HL-60 (cell line): ENCODE results near the gene SP3.

Experiments
- DNase-seq, 2 experiments: peaks; one replicate each; pipeline ENCODE4 v3.0.0-alpha.2; 2010 to 2020; ENCODE audit warnings: low read depth in 1 of 2, low spot score in 1 of 2
- H3K27ac ChIP-seq: fragments of 250-450 bp; sonication (Bioruptor Pico); replicated peaks from 2 replicates; pipeline ENCODE4 v1.5.1; 2020; ENCODE audit warnings: mild to moderate bottlenecking, moderate library complexity
- H3K27me3 ChIP-seq: fragments of 250-450 bp; sonication (Bioruptor Pico); 2 replicates; pipeline ENCODE4 v1.5.1; 2021; ENCODE audit warnings: mild to moderate bottlenecking, moderate library complexity; ENCODE audit not compliant: insufficient read depth, poor library complexity, severe bottlenecking
- H3K4me3 ChIP-seq: replicated peaks from 2 replicates; pipeline ENCODE4 v1.5.1; 2011; ENCODE audit warnings: mild to moderate bottlenecking, control low read depth, low read length; ENCODE audit not compliant: insufficient read depth
- GABPA ChIP-seq: IDR thresholded peaks from 2 replicates; pipeline ENCODE4 v1.6.1; 2012; ENCODE audit warnings: low read depth
- POLR2AphosphoS5 ChIP-seq: IDR thresholded peaks from 2 replicates; pipeline ENCODE4 v1.6.1; 2012; ENCODE audit warnings: low read depth
- REST ChIP-seq: IDR thresholded peaks from 2 replicates; pipeline ENCODE4 v1.6.1; 2012; ENCODE audit warnings: low read depth; ENCODE audit not compliant: insufficient replicate concordance
- SPI1 ChIP-seq: IDR thresholded peaks from 2 replicates; pipeline ENCODE4 v1.6.1; 2012; ENCODE audit warnings: low read depth, mild to moderate bottlenecking, borderline replicate concordance
- TF ChIP-seq, protein P1 (sequence below): IDR thresholded peaks from one replicate; pipeline ENCODE4 v1.5.1; 2011; ENCODE audit warnings: low read length, control low read depth, inconsistent platforms; ENCODE audit not compliant: insufficient read depth

SP3 gene

DNA sequence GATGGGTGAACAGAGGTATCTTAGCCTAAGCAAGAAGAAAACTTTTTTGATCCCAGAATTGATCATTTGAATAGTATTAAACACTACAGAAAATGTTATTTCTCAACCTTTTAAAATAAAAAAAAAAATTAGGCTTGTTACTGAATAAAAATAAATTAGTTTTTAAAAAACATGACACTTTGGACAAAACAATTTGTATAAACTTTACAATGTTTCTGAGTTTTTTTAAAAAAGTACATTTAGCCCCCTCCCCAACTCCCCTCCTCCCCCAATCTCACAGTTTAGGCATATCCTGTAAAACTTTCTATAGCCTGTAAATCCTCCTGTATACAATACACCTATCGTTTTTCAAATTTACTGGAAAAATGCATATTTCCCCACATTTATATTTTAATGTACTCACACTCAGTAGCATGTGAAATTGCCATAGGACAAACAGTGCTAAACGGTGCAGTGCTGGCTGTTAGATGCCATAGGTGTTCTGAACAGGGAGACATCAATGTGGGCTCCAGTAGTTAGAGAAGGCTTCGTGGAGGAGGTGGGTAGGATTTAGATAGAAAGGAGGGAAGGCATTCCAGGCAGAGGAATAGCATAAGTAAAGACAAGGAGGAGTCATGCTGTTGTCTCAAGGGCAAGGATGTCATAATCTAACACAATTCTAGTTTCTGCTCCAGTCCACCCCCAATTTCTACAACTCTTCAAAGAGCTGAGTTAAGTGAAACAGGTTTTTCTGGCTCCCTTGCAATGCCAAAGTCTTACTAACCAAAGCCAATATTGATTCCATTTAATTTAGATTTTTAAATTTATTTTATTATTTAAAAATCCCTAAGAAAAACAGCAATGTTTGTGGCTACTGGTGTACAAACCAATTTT, 50.9 kb downstream of the SP3 start:
- Histone ChIP-seq H3K4me3 (no peak overlapping the region), H3K27me3 (no peaks in the 10 kb centered on the region), H3K27ac (no peak overlapping the region)
- no peak for TF ChIP-seq SPI1
- no peak for TF ChIP-seq GABPA
- no peak for TF ChIP-seq REST
- no peak for TF ChIP-seq POLR2AphosphoS5
- TF ChIP-seq, protein P1, sequence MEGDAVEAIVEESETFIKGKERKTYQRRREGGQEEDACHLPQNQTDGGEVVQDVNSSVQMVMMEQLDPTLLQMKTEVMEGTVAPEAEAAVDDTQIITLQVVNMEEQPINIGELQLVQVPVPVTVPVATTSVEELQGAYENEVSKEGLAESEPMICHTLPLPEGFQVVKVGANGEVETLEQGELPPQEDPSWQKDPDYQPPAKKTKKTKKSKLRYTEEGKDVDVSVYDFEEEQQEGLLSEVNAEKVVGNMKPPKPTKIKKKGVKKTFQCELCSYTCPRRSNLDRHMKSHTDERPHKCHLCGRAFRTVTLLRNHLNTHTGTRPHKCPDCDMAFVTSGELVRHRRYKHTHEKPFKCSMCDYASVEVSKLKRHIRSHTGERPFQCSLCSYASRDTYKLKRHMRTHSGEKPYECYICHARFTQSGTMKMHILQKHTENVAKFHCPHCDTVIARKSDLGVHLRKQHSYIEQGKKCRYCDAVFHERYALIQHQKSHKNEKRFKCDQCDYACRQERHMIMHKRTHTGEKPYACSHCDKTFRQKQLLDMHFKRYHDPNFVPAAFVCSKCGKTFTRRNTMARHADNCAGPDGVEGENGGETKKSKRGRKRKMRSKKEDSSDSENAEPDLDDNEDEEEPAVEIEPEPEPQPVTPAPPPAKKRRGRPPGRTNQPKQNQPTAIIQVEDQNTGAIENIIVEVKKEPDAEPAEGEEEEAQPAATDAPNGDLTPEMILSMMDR: no peak
- no peak for DNase-seq

- Histone ChIP-seq H3K4me3 (no peak overlapping the region), H3K27ac (no peak overlapping the region), H3K27me3 (no peaks in the 10 kb centered on the region)
- no peak for TF ChIP-seq REST
- no peak for TF ChIP-seq SPI1
- TF ChIP-seq GABPA: no peak
- TF ChIP-seq, protein P1: no peak
- no peak for TF ChIP-seq POLR2AphosphoS5
- no peak for DNase-seq
Observed at GRCh38 chr2:173909846-173910245, 55.3 kb downstream of the SP3 start.

GRCh38 chr2:173906626-173907025, 58.5 kb downstream of the SP3 start:
- TF ChIP-seq SPI1: no peak
- TF ChIP-seq GABPA: no peak
- no peak for TF ChIP-seq POLR2AphosphoS5
- no peak for TF ChIP-seq REST
- TF ChIP-seq, protein P1: no peak
- Histone ChIP-seq H3K4me3 (no peak overlapping the region), H3K27me3 (no peaks in the 10 kb centered on the region), H3K27ac (no peak overlapping the region)
- DNase-seq: no peak
